H9 (cell line): ENCODE results near the gene TMEM269. TPM values are rescaled to one million over a fixed set of nuclear protein-coding genes. Genes with fewer than 3 reads are reported as not detected.

Experiments
- DNase-seq: peaks from one replicate; pipeline ENCODE4 v3.0.0-alpha.2; 2017
- H2AFZ ChIP-seq: one replicate; pipeline ENCODE4 v1.6.1; 2013; ENCODE audit warnings: mild to moderate bottlenecking, low read length, control low read depth, moderate library complexity
- H2AK5ac ChIP-seq: 2 replicates; pipeline ENCODE4 v1.6.1; 2013; ENCODE audit warnings: low read length, control low read depth, mixed read lengths; ENCODE audit not compliant: insufficient read length
- H2BK120ac ChIP-seq: one replicate; pipeline ENCODE4 v1.6.1; 2013; ENCODE audit warnings: low read depth, mild to moderate bottlenecking, low read length, control low read depth, inconsistent platforms; ENCODE audit not compliant: poor library complexity, severe bottlenecking
- H2BK12ac ChIP-seq: 2 replicates; pipeline ENCODE4 v1.6.1; 2013; ENCODE audit warnings: low read length, control low read depth, mixed read lengths, low read depth; ENCODE audit not compliant: insufficient read length
- H2BK15ac ChIP-seq: 2 replicates; pipeline ENCODE4 v1.6.1; 2013; ENCODE audit warnings: low read depth, low read length, control low read depth
- H2BK20ac ChIP-seq: one replicate; pipeline ENCODE4 v1.6.1; 2013; ENCODE audit warnings: low read depth, mild to moderate bottlenecking, low read length, control low read depth, inconsistent platforms; ENCODE audit not compliant: poor library complexity, severe bottlenecking
- H2BK5ac ChIP-seq: 2 replicates; pipeline ENCODE4 v1.6.1; 2013; ENCODE audit warnings: low read length, control low read depth, mixed read lengths; ENCODE audit not compliant: insufficient read length
- H3K14ac ChIP-seq: 2 replicates; pipeline ENCODE4 v1.6.1; 2013; ENCODE audit warnings: low read length, control low read depth; ENCODE audit not compliant: insufficient read depth
- H3K18ac ChIP-seq: 2 replicates; pipeline ENCODE4 v1.6.1; 2013; ENCODE audit warnings: low read depth, mild to moderate bottlenecking, mixed read lengths, low read length, control low read depth; ENCODE audit not compliant: insufficient read length
- H3K23ac ChIP-seq: 2 replicates; pipeline ENCODE4 v1.6.1; 2013; ENCODE audit warnings: low read length, control low read depth, mixed read lengths, low read depth; ENCODE audit not compliant: insufficient read length
- H3K23me2 ChIP-seq: 2 replicates; pipeline ENCODE4 v1.6.1; 2013; ENCODE audit warnings: low read depth, mild to moderate bottlenecking, mixed read lengths, low read length, control low read depth; ENCODE audit not compliant: insufficient read length, poor library complexity, severe bottlenecking
- H3K27ac ChIP-seq: 2 replicates; pipeline ENCODE4 v1.5.1; 2013; ENCODE audit warnings: low read length, control low read depth, mixed read lengths, low read depth; ENCODE audit not compliant: insufficient read length
- H3K27me3 ChIP-seq: 2 replicates; pipeline ENCODE4 v1.6.1; 2013; ENCODE audit warnings: low read length, control low read depth, inconsistent platforms; ENCODE audit not compliant: insufficient read depth
- H3K4ac ChIP-seq: 2 replicates; pipeline ENCODE4 v1.6.1; 2013; ENCODE audit warnings: low read depth, mild to moderate bottlenecking, control low read depth, inconsistent platforms, low read length, moderate library complexity
- H3K4me1 ChIP-seq: 2 replicates; pipeline ENCODE4 v1.6.1; 2013; ENCODE audit warnings: low read length, control low read depth, inconsistent platforms; ENCODE audit not compliant: insufficient read depth
- H3K4me2 ChIP-seq: 2 replicates; pipeline ENCODE4 v1.6.1; 2013; ENCODE audit warnings: low read length, control low read depth, mixed read lengths; ENCODE audit not compliant: insufficient read length, insufficient read depth
- H3K56ac ChIP-seq: 2 replicates; pipeline ENCODE4 v1.6.1; 2013; ENCODE audit warnings: low read depth, mild to moderate bottlenecking, mixed read lengths, low read length, control low read depth; ENCODE audit not compliant: insufficient read length
- H3K79me1 ChIP-seq: 2 replicates; pipeline ENCODE4 v1.6.1; 2013; ENCODE audit warnings: low read depth, mild to moderate bottlenecking, moderate library complexity, low read length, control low read depth, inconsistent platforms; ENCODE audit not compliant: insufficient read depth, poor library complexity, severe bottlenecking
- H3K79me2 ChIP-seq: 2 replicates; pipeline ENCODE4 v1.6.1; 2013; ENCODE audit warnings: low read length, control low read depth, inconsistent platforms; ENCODE audit not compliant: insufficient read depth
- H3K9ac ChIP-seq: 2 replicates; pipeline ENCODE4 v1.6.1; 2013; ENCODE audit warnings: low read length, control low read depth, mixed read lengths; ENCODE audit not compliant: insufficient read length; ENCODE audit errors: extremely low read depth
- H3K9me3 ChIP-seq: one replicate; pipeline ENCODE4 v1.6.1; 2013; ENCODE audit warnings: low read depth, low read length, inconsistent platforms; ENCODE audit not compliant: control insufficient read depth
- H3T11ph ChIP-seq: one replicate; pipeline ENCODE4 v1.6.1; 2013; ENCODE audit warnings: mild to moderate bottlenecking, low read length, control low read depth, inconsistent platforms
- H4K20me1 ChIP-seq: one replicate; pipeline ENCODE4 v1.6.1; 2013; ENCODE audit not compliant: control insufficient read depth, insufficient read length, insufficient read depth
- H4K5ac ChIP-seq: 2 replicates; pipeline ENCODE4 v1.6.1; 2013; ENCODE audit warnings: low read depth, mild to moderate bottlenecking, mixed read lengths, low read length, control low read depth; ENCODE audit not compliant: insufficient read length
- H4K8ac ChIP-seq: replicated peaks from 2 replicates; pipeline ENCODE4 v1.6.1; 2013; ENCODE audit warnings: low read length, control low read depth, mixed read lengths, low read depth; ENCODE audit not compliant: insufficient read length
- H4K91ac ChIP-seq: 2 replicates; pipeline ENCODE4 v1.6.1; 2013; ENCODE audit warnings: low read depth, mild to moderate bottlenecking, moderate library complexity, mixed read lengths, low read length, control low read depth; ENCODE audit not compliant: insufficient read length
- H3K27ac Mint-ChIP-seq, 3 experiments: 2 replicates in 2 of 3; 3 replicates in 1 of 3; pipeline ENCODE4 v1.8.0; 2020 to 2021; ENCODE audit warnings: mixed read lengths in 3 of 3, mild to moderate bottlenecking in 1 of 3, moderate library complexity in 1 of 3
- H3K27me3 Mint-ChIP-seq: 2 replicates; pipeline ENCODE4 v1.8.0; 2021; ENCODE audit warnings: low read depth, mild to moderate bottlenecking, moderate library complexity, mixed read lengths
- H3K36me3 Mint-ChIP-seq, 3 experiments: 2 replicates in 2 of 3; 3 replicates in 1 of 3; pipeline ENCODE4 v1.8.0; 2020 to 2021; ENCODE audit warnings: low read depth in 3 of 3, mixed read lengths in 3 of 3; ENCODE audit not compliant: insufficient read depth in 1 of 3
- H3K4me1 Mint-ChIP-seq, 2 experiments: 2 replicates each; pipeline ENCODE4 v1.8.0; 2020; ENCODE audit warnings: mixed read lengths in 2 of 2
- H3K4me3 Mint-ChIP-seq, 2 experiments: 2 replicates in 1 of 2; 3 replicates in 1 of 2; pipeline ENCODE4 v1.8.0; 2020 to 2021; ENCODE audit warnings: mild to moderate bottlenecking in 2 of 2, mixed read lengths in 2 of 2, moderate library complexity in 1 of 2
- H3K9me3 Mint-ChIP-seq, 2 experiments: 2 replicates in 1 of 2; 3 replicates in 1 of 2; pipeline ENCODE4 v1.8.0; 2020; ENCODE audit warnings: mild to moderate bottlenecking in 2 of 2, mixed read lengths in 2 of 2, moderate library complexity in 1 of 2
- CTCF ChIP-seq: fragments of 200-600 bp; sonication (generic); conservative IDR thresholded peaks from 3 replicates; pipeline ENCODE4 v1.8.0; 2021; ENCODE audit warnings: antibody characterized with exemption, mild to moderate bottlenecking
- WGBS: extraction: QIAGEN DNeasy Blood & Tissue Kit; methylation state at CpG from one replicate; pipeline ENCODE4 v1.1.7; 2013; ENCODE audit warnings: missing lambda C conversion rate, low lambda C conversion rate, mixed read lengths; ENCODE audit not compliant: insufficient read length; ENCODE audit errors: extremely low coverage; 5-methylcytosine and 5-hydroxymethylcytosine counted together
- total RNA-seq: library from RNA; stranded (reverse); gene quantifications from 2 replicates; pipeline ENCODE4 v1.2.1, GENCODE V29; 2021

Gene TMEM269
- total RNA-seq, 1 experiment from 2014 or later: 0.17 TPM

GRCh38 chr1:42735477-42736105 lies 49.2 kb upstream of the TMEM269 start:
- Histone ChIP-seq H3K23ac (no peak overlapping the region), H4K5ac (no peak overlapping the region), H2BK20ac (no peak overlapping the region), H3K18ac (no peak overlapping the region), H3K23me2 (no peaks in the 10 kb centered on the region), H2BK5ac (no peak overlapping the region), H4K8ac (no peak overlapping the region), H3K27ac (no peak overlapping the region), H3K79me2 (no peaks in the 10 kb centered on the region), H3K79me1 (no peaks in the 10 kb centered on the region), H3T11ph (no peak overlapping the region), H3K9me3 (no peaks in the 10 kb centered on the region), H2AFZ (no peak overlapping the region), H3K56ac (no peak overlapping the region), H3K14ac (no peak overlapping the region), H4K20me1 (no peaks in the 10 kb centered on the region), H2BK15ac (no peak overlapping the region), H3K4ac (no peak overlapping the region), H2AK5ac (no peak overlapping the region), H4K91ac (no peak overlapping the region), H3K4me2 (no peak overlapping the region), H2BK12ac (no peak overlapping the region), H3K9ac (no peak overlapping the region), H3K4me1 (no peaks in the 10 kb centered on the region; the same call in 1 of the 2 replicates), H3K27me3 (no peaks in the 10 kb centered on the region), H2BK120ac (no peak overlapping the region)
- DNase-seq: no peak
- Mint-ChIP-seq H3K27ac (no peak overlapping the region), H3K27me3 (no peaks in the 10 kb centered on the region; the same call in 1 of the 2 replicates), H3K4me1 (peaks cover 25 to 41% of the 10 kb centered on the region in 2 experiments), H3K36me3 (peaks cover 0 to 3% (median 0%) of the 10 kb centered on the region in 3 experiments; a peak in 2 of 7 replicates), H3K4me3 (no peak overlapping the region), H3K9me3 (no peaks in the 10 kb centered on the region)
- no peak for TF ChIP-seq CTCF
- no CpG with 5 or more reads among the region's 14 CpGs for WGBS
